ENCODE data around the gene NRF1.

The NRF1 gene

DNA sequence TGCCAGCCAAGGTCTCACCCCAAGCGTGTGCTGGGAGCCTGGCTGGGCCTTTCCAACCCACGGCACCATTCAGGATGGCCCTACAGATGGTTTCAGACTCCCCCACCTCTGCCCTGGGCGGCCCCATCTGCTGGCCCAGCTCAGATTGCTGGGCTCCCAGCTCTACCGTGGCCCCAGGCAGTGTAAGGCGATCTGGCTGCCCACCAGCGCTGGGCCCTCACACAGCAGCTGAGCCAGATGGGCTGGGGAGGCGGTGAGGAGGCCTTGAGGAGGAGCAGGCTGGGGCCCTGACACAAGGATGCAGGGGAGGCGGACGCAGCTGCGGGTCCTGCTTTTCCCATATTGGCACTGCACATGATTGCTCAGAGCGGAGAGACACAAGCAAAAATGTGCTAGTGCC lies 162.8 kb downstream of the NRF1 start:
- no peak for DNase-seq (ENCODE audit: low spot score)
- no peak for TF ChIP-seq CTCF (IDR thresholded peaks at IDR 0.05; ENCODE audit: extremely low read depth, missing control alignments)

- no peak for DNase-seq (ENCODE audit: low spot score)
- no peak for TF ChIP-seq CTCF (IDR thresholded peaks at IDR 0.05; ENCODE audit: extremely low read depth, missing control alignments)
Observed at GRCh38 chr7:129774871-129775694, 163.6 kb downstream of the NRF1 start.

- no peak for DNase-seq (ENCODE audit: low spot score)
- TF ChIP-seq CTCF (IDR thresholded peaks at IDR 0.05; ENCODE audit: extremely low read depth, missing control alignments): no peak
Observed at GRCh38 chr7:129775695-129776361, 164.3 kb downstream of the NRF1 start.

DNA sequence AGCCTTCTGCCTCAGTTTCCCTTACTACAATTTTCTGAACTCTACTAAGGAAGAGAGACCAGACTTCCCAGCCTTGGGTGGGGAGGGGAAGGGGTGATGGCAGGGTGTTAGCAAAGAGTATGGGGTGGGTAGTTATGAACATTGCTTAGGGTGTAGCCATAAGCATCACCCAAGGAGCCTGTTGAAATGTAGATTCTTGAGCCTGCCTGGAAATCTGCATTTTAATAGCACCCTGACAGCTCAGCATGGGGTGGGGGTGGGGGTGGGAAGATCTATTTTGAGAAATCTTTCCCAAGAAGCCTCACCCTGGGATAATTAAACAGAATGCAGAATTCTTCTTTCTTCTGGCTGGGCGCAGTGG lies 164.8 kb downstream of the NRF1 start:
- no peak for TF ChIP-seq CTCF (IDR thresholded peaks at IDR 0.05; ENCODE audit: extremely low read depth, missing control alignments)
- no peak for DNase-seq (ENCODE audit: low spot score)

GRCh38 chr7:129777195-129777844 lies 165.8 kb downstream of the NRF1 start:
- DNase-seq (ENCODE audit: low spot score): no peak
- TF ChIP-seq CTCF (IDR thresholded peaks at IDR 0.05; ENCODE audit: extremely low read depth, missing control alignments): no peak

DNA sequence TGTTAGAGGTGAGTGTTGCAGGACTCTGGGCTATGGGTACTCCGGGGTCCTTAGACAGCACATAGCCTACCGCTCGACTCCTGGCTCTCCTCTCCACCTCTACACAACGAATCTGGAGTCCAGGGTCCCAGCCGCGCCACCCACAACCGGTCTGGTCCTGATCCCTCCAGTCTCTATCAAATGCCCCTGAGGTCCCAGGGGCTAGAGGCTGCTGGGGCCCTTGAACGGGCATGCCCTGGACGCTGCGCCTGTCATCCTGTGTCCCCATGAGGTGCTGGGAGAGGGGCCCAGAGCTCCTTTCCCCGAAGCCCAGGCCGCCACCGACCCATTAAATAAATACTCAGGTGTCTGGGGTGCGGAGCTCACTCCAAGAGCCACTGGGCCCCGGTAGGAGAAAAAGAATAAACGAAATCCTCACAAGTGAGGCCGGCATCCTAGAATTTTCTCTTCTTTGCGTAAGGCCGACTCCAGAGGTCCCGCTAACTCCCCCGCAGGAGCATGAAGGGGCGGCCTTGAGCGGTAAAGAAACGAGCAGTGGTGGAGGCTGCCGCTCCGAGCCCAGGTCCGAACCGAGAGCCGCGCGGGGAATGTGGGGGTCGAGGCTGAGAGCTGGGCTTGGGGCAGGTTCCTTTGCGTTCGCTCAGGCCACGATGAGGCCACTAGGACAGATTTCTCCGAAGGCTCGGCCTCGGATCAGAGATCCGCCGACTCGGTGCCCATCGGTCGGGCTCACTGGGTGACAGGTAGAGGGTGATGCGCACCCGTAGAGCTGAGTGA lies 166.7 kb downstream of the NRF1 start:
- no peak for TF ChIP-seq CTCF (IDR thresholded peaks at IDR 0.05; ENCODE audit: extremely low read depth, missing control alignments)

More for the DNA sequence above, 166.7 kb downstream of the NRF1 start:
- no peak for DNase-seq (ENCODE audit: low spot score)
